Ascending aorta (tissue), 2 donors: Measurements from ENCODE around the gene AKAP9. TPM values are rescaled to one million over a fixed set of nuclear protein-coding genes. Genes with fewer than 3 reads are reported as not detected.
A peak's percentile ranks its signal among the peaks of the same experiment; 100 is the strongest.

Source experiments
- DNase-seq, 2 donors: peaks; one replicate each; pipeline ENCODE4 v3.0.0-alpha.2; 2019; ENCODE audit warnings: low spot score in 2 of 2
- H3K27ac ChIP-seq, 2 donors: fragments of 200-600 bp; sonication (generic); one replicate each; pipeline ENCODE4 v1.5.1; 2016 to 2017; ENCODE audit warnings: mild to moderate bottlenecking in 1 of 2
- H3K27me3 ChIP-seq: fragments of 200-600 bp; sonication (generic); one replicate; pipeline ENCODE4 v1.5.1; 2017
- H3K36me3 ChIP-seq, 2 donors: fragments of 200-600 bp; sonication (generic); one replicate each; pipeline ENCODE4 v1.5.1; 2016
- H3K4me1 ChIP-seq, 2 donors: fragments of 200-600 bp; sonication (generic); one replicate each; pipeline ENCODE4 v1.5.1; 2016 to 2017; ENCODE audit warnings: mild to moderate bottlenecking in 1 of 2
- H3K4me3 ChIP-seq, 2 donors: fragments of 200-600 bp; sonication (generic); one replicate each; pipeline ENCODE4 v1.5.1; 2016 to 2017; ENCODE audit warnings: mild to moderate bottlenecking in 1 of 2
- H3K9me3 ChIP-seq, 2 donors: fragments of 200-600 bp; sonication (generic); one replicate each; pipeline ENCODE4 v1.5.1; 2016
- intact Hi-C: fragments of 100-400 bp; cut with DNase I; formaldehyde crosslinking; loops from one replicate; pipeline ENCODE4 v1.15.1; 2023
- total RNA-seq: library from RNA; depleted of rRNA; stranded (reverse); fragments of >200 nt; gene quantifications from one replicate; pipeline ENCODE4 v1.1.0, GENCODE V29; 2016
- TF ChIP-seq, protein P1 (sequence below), 3 experiments: fragments of 200-600 bp in 2 of 3; fragments of 450-650 bp in 1 of 3; sonication (generic) in 2 of 3; IDR thresholded peaks; one replicate each; pipeline ENCODE4 v1.5.1; 2016 to 2019; ENCODE audit warnings: antibody characterized with exemption in 3 of 3, mild to moderate bottlenecking in 1 of 3, moderate library complexity in 1 of 3

The AKAP9 gene
- total RNA-seq, 1 donor from 2014 or later, result 14.4 TPM

DNA sequence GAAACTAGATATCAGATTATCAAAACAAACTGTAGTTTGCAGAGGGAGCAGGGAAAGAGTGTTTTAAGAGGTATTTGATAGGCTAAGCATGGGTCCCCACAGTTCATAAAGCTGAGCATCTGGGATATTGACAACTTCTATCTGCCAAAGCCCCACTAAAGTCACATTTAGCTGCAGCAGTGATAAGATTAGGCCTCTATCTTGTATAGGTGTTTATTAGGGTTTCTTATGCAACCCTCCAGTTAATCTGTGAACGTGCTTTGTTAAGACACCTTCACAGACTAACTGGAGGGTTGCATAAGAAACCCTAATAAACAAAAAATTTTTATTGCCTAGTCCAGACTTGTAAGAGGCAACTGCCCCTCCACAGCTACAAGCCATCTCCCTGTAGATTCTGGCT lies 115.6 kb downstream of the AKAP9 start:
- H3K27ac ChIP-seq, result no peak overlapping the region
- TF ChIP-seq, protein P1, sequence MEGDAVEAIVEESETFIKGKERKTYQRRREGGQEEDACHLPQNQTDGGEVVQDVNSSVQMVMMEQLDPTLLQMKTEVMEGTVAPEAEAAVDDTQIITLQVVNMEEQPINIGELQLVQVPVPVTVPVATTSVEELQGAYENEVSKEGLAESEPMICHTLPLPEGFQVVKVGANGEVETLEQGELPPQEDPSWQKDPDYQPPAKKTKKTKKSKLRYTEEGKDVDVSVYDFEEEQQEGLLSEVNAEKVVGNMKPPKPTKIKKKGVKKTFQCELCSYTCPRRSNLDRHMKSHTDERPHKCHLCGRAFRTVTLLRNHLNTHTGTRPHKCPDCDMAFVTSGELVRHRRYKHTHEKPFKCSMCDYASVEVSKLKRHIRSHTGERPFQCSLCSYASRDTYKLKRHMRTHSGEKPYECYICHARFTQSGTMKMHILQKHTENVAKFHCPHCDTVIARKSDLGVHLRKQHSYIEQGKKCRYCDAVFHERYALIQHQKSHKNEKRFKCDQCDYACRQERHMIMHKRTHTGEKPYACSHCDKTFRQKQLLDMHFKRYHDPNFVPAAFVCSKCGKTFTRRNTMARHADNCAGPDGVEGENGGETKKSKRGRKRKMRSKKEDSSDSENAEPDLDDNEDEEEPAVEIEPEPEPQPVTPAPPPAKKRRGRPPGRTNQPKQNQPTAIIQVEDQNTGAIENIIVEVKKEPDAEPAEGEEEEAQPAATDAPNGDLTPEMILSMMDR (IDR thresholded peaks at IDR 0.05), result no peak
- intact Hi-C loops, result no loop called here
- no peaks in the 10 kb centered on the region for H3K27me3 ChIP-seq
- H3K4me3 ChIP-seq, result no peak overlapping the region
- no peaks in the 10 kb centered on the region for H3K4me1 ChIP-seq
- peaks cover 6 to 7% of the 10 kb centered on the region in 2 donors for H3K36me3 ChIP-seq
- no peaks in the 10 kb centered on the region for H3K9me3 ChIP-seq
- DNase-seq, result no peak

DNA sequence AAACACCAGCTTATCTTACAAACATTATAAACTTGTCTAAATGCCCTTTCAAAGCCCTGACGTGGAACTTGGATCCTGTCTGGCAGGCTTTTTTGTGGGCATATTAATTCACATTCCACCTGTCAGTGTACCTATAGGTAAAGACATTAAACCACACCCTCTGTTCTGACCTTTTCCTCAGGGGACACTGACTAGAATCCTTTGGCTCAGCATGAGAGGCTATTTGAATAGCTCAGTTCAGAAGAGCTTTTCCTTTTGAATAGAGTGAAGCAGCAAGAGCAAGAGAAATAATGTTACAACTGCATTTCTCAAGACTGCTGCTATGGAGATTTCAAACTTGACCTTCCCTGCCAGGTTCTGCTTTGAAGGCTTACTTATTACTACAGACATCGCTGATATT lies 116.7 kb downstream of the AKAP9 start:
- H3K9me3 ChIP-seq, result no peaks in the 10 kb centered on the region
- no peak for DNase-seq
- H3K36me3 ChIP-seq, result peaks cover 3 to 4% of the 10 kb centered on the region in 2 donors
- peak overlapping the region in 1 of 2 donors; percentile 26 for H3K27ac ChIP-seq
- H3K4me3 ChIP-seq, result no peak overlapping the region
- H3K27me3 ChIP-seq, result no peaks in the 10 kb centered on the region
- TF ChIP-seq, protein P1 (IDR thresholded peaks at IDR 0.05), result no peak
- intact Hi-C loops, result no loop called here
- no peaks in the 10 kb centered on the region for H3K4me1 ChIP-seq

DNA sequence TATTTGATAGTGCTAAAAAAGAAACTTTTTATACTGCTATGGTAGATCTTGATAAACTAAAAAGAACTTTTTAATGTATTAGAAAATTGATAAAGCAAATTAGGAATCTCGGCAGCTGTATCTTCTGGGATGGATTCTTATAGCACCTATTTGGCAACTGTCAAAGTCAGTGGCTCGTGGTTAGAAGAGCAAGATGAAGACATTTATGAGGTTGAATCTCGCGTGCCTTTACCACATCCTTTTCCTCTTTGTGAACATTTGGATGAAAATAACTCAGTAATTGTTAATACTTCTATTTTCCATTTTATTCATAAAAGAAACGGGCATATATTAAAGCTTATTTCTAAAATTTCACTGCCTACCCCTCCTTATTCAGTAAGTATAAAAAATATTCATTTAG lies 117.4 kb downstream of the AKAP9 start:
- Histone ChIP-seq H3K27me3 (no peaks in the 10 kb centered on the region), H3K4me1 (no peaks in the 10 kb centered on the region), H3K27ac (no peak overlapping the region), H3K9me3 (no peaks in the 10 kb centered on the region), H3K4me3 (no peak overlapping the region), H3K36me3 (no peaks in the 10 kb centered on the region)
- TF ChIP-seq, protein P1 (IDR thresholded peaks at IDR 0.05), result no peak
- no peak for DNase-seq
- intact Hi-C loops, result no loop called here

DNA sequence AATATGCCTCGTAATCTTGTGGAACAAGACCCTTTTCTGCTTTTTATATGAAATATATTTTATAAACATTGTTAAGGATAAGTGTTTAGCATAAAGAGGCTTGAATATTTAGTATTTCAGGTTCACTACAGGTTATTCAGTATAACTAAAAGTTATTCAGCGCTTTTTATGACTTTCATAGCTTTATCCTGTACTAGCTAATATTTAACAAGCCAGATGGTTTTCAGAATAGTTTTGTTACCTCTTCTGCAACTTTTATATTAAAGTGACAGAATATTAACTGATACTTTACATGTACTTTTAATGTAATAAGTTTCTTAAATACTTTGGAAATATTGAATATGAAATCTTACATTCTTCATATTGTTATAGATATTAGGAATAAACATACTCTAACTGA lies 118.2 kb downstream of the AKAP9 start:
- Histone ChIP-seq H3K4me3 (no peak overlapping the region), H3K4me1 (no peaks in the 10 kb centered on the region), H3K27ac (no peak overlapping the region), H3K36me3 (peaks cover 0 to 5% of the 10 kb centered on the region in 2 donors), H3K27me3 (no peaks in the 10 kb centered on the region), H3K9me3 (no peaks in the 10 kb centered on the region)
- TF ChIP-seq, protein P1 (IDR thresholded peaks at IDR 0.05), result no peak
- intact Hi-C loops, result no loop called here
- DNase-seq, result no peak

DNA sequence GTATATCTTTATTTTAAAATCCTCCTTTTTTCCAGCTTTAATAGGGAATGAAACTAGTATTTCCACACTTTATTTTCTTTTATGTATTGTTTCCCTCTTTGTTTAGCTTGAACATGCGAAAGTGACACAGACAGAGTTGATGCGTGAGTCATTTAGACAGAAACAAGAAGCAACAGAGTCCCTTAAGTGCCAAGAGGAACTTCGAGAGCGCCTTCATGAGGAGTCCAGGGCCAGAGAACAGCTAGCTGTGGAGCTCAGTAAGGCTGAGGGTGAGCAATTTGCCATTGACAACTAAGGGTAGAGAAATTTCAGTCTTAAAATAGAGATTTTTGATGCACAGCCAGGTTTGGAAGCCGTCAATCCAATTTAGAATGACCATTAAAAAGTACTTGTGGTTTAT lies 120.5 kb downstream of the AKAP9 start:
- TF ChIP-seq, protein P1 (IDR thresholded peaks at IDR 0.05), result no peak
- peak in 1 of 2 donors; percentile 11 for DNase-seq
- Histone ChIP-seq H3K27me3 (no peaks in the 10 kb centered on the region), H3K4me3 (no peak overlapping the region), H3K4me1 (no peaks in the 10 kb centered on the region), H3K9me3 (no peaks in the 10 kb centered on the region), H3K27ac (no peak overlapping the region), H3K36me3 (peaks cover 0 to 13% of the 10 kb centered on the region in 2 donors)
- intact Hi-C loops, result no loop called here

DNA sequence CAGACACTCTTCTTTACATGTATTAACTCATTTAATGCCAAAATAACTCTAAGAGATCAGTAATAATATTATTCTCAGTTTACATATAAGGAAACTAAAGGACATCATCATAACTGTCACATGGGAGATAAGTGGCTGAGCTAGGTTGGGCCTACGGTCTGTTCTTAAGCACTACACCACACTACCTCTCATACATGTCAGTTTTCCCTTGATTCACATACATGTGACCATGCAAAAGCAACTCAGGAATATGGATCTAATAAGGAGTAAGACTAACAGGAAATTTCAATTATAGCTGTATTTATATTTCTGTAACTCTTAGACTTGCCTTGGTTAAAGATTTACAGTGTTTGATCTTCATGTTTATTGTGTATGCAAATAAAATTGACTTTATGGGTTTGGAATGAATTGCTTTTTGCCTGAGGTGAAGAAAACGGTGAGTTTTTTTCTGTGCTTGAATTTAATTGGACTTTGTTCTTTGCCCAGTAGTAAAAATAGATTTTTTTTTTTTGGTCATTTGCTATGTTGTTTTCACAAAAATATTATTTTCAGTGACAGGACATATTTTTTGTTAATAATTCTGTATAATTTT lies 123.9 kb downstream of the AKAP9 start:
- intact Hi-C loops, result no loop called here
- TF ChIP-seq, protein P1 (IDR thresholded peaks at IDR 0.05), result no peak
- Histone ChIP-seq H3K4me1 (no peaks in the 10 kb centered on the region), H3K36me3 (peaks cover 4 to 30% of the 10 kb centered on the region in 2 donors), H3K27ac (no peak overlapping the region), H3K4me3 (no peak overlapping the region), H3K9me3 (no peaks in the 10 kb centered on the region), H3K27me3 (no peaks in the 10 kb centered on the region)
- DNase-seq, result no peak
